Fibroblast of mammary gland (primary cell): ENCODE measurements around the gene SENP6.

ENCODE experiments used
- DNase-seq: peaks from one replicate; pipeline ENCODE4 v3.0.0-alpha.2; 2010; ENCODE audit warnings: low read depth
- H3K4me3 ChIP-seq: 2 replicates; pipeline ENCODE4 v1.5.1; 2011; ENCODE audit warnings: low read depth, mild to moderate bottlenecking, low read length, moderate library complexity; ENCODE audit not compliant: control insufficient read depth
- TF ChIP-seq, protein P1 (sequence below): conservative IDR thresholded peaks from 2 replicates; pipeline ENCODE4 v1.5.1; 2011; ENCODE audit warnings: low read depth, low read length, inconsistent platforms; ENCODE audit not compliant: control insufficient read depth, insufficient read depth

Gene SENP6

DNA sequence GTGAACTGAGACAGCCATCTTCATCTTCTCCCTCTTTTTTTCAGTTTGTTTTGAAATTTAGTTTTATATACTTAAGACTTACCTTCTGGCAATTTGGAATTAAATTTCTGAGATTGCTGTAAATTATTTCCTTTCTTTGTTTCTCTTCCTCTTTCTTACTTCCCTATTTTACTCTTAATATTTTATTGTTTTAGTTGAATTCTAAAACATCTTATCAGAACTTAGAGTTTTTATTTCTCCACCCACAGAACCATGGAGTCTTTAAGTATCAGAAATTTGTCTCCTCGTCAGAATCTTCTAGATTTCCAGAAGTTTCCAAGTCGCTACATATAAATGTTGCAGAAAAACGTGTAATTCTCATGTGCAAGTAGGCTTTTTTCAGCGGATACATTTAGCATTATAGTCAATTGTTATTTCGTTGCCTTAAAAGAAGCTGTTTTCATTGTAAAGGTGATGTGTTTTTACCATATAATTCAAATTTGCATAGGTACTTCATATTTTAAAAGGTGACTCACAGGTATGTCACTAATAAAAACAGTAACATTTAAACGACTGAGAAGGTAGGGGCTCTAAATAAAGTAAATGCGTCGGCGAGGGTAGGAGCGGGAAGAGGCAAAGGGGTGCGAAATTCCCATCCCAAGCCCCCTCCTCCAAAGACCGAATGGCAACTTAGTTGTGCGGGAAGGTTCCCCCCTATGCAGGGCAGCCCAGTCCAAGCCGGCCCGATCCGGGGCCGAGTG lies 146.5 kb downstream of the SENP6 start:
- peak overlapping the region; percentile 86 for H3K4me3 ChIP-seq
- TF ChIP-seq, protein P1, sequence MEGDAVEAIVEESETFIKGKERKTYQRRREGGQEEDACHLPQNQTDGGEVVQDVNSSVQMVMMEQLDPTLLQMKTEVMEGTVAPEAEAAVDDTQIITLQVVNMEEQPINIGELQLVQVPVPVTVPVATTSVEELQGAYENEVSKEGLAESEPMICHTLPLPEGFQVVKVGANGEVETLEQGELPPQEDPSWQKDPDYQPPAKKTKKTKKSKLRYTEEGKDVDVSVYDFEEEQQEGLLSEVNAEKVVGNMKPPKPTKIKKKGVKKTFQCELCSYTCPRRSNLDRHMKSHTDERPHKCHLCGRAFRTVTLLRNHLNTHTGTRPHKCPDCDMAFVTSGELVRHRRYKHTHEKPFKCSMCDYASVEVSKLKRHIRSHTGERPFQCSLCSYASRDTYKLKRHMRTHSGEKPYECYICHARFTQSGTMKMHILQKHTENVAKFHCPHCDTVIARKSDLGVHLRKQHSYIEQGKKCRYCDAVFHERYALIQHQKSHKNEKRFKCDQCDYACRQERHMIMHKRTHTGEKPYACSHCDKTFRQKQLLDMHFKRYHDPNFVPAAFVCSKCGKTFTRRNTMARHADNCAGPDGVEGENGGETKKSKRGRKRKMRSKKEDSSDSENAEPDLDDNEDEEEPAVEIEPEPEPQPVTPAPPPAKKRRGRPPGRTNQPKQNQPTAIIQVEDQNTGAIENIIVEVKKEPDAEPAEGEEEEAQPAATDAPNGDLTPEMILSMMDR: no peak
- no peak for DNase-seq

DNA sequence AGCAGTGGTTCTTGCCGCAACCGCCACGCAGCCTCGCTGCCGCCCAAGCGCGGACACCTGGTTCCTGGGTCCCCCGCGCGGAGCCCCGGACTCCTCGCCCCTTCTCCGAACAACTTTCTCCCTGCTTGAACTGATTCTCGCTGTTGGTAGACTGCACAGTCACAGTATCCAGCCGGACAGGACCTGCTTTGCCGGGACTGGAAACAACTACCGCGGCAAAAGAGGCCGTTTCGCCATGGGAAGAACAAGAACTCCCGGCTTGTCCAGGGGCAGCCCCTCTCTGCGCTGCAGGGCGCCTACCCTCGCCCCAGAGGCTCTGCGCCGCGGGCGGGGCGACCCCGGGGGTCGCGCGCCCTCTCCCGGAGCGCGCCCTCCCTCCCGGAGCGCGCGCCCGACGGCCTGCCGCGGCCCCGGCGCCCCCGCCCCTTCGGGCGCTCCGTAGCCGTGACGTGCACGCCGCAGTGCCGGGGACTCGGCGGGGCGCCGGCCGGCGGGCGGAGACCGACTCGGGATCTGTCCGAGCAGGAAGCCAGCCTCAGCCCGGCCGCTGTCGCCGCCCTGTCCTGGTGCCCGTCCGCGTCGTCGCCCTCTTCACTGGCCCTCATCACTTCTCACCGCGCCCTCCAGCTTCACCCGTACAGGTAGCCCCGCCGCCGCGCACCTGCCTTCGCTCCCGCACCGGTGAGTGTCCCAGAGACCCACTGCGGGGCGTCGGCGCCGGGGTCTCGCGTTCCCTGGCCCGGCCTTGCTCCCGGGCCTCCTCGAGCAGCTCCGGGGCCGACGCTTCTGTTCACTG lies 147.3 kb downstream of the SENP6 start, which contains the start of gene MYO6:
Gene MYO6 (plus strand): TSS at position 497 of the 796 bp plus-strand sequence. CDS start 68,309 bp downstream, outside the sequence.
- TF ChIP-seq, protein P1: no peak
- peak within 1 kb of the TSS; percentile 86 for H3K4me3 ChIP-seq
- DNase-seq: peak; percentile 43

DNA sequence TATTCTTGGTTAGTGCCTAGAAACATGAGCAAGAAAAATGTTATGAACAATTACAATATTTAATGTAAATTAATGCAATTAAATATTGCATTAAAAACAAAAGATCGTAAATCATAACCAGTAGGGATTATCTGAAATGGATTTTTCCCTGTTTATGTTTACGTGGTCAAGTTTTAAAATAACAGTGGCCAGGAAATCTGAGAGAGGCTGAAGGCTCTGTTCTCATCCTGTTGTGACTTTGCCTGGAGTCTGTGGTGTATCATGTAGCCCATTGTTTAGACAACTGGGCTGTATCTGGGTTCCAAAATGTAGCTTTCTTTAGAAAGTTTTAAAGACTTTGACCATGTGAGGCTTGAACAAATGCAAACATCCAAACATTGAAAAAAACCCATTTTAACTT lies 149.8 kb downstream of the SENP6 start:
- DNase-seq: peak; percentile 33
- TF ChIP-seq, protein P1: no peak
- no peak overlapping the region for H3K4me3 ChIP-seq

DNA sequence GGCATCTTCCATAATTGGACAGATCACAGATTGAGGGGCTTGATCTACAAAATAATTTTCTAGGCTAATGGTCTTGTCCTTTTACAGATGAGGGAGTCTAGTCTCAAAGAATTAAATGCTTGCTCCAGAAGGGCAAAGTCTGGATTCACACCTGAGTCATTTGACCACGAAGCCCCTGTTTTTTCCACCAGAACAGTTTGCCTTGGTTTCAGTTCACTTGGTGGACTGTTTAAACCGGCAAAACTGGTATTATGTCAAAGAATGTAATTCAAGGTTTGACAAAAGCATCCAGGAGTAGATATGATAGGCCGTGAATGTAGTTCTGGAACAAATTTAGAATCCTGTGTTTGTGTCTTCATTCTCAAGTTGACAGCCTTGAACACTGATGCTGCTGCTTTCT lies 150.7 kb downstream of the SENP6 start:
- TF ChIP-seq, protein P1: no peak
- no peak for DNase-seq
- no peak overlapping the region for H3K4me3 ChIP-seq

DNA sequence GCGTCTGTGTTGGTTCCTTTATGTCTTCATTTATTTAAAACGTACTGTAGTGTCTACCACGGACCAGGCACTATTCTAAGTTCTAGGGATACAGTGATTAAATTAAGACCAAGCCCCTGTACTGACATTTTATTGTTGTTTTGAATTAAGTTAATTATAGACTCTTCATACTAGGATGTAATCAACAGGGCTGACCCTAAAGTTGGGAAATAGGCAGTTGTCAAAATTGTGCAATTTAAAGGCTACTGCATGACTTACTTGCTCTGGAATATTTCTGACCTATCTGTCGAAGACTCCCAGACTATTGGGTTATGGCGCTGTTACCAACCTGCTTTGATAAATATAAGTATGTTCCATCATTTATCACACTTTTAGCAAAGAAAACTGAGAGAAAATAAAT lies 154.0 kb downstream of the SENP6 start:
- peak; percentile 34 for DNase-seq
- TF ChIP-seq, protein P1: no peak
- H3K4me3 ChIP-seq: no peak overlapping the region

DNA sequence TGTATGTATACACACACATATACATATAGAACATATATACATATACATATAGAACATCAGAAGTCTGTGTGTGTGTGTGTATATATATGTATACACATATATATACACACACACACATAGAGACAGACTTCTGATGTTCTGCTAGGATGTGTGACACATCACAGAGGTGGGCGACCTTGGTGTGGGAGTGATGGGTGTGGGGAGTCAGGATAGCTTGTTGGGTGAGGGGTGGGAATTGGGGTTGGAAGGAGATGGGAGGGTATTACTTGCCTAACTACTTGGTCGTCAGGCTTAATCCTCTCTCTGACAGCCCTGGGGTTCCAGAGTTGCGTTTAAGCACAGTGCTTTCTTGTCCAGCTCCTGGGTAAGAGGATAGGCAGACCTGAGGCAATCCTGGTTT lies 155.6 kb downstream of the SENP6 start:
- TF ChIP-seq, protein P1: no peak
- no peak for DNase-seq
- no peak overlapping the region for H3K4me3 ChIP-seq
